Right ventricle myocardium inferior (tissue), 1 donor: ENCODE data around the gene APPL2. TPM values are rescaled to one million over a fixed set of nuclear protein-coding genes. Genes with fewer than 3 reads are reported as not detected.

Source experiments
- ATAC-seq: fragments of 200-7000 bp; cut with Tn5 transposase; one replicate; pipeline ENCODE4 v1.9.1; 2020; ENCODE audit warnings: mild to moderate bottlenecking, moderate library complexity
- DNase-seq: peaks from one replicate; pipeline ENCODE4 v3.0.0; 2021; ENCODE audit errors: missing footprints
- intact Hi-C: fragments of 100-400 bp; cut with DNase I; formaldehyde crosslinking; loops from one replicate; pipeline ENCODE4 v1.11.0; 2022
- total RNA-seq: library from RNA; stranded (reverse); fragmentation: NEBNext Ultra II Directional; extraction: Animal tissue kit (Norgen Biotek cat#: 25700); gene quantifications from one replicate; pipeline ENCODE4 v1.2.1, GENCODE V29; 2021
- donor health status: DM: no; HTN: yes; CAD: no; lungs with severe emphysema.

The APPL2 gene
- total RNA-seq, 1 donor from 2014 or later: 20.9 TPM

GRCh38 chr12:105228494-105228893, 7.5 kb downstream of the APPL2 start:
- intact Hi-C loops: no loop called here
- ATAC-seq (no peak), DNase-seq (no peak)

- DNase-seq: no peak
- no peak for ATAC-seq
- intact Hi-C loops: no loop called here
Observed at GRCh38 chr12:105227879-105228278, 8.1 kb downstream of the APPL2 start.

GRCh38 chr12:105226219-105226618, 9.8 kb downstream of the APPL2 start:
- no peak for DNase-seq
- intact Hi-C loops: no loop called here
- ATAC-seq: peak; percentile 86

GRCh38 chr12:105225505-105226015, 10.4 kb downstream of the APPL2 start:
- no peak for DNase-seq
- ATAC-seq: no peak
- intact Hi-C loops: no loop called here

GRCh38 chr12:105224399-105224798, 11.6 kb downstream of the APPL2 start:
- intact Hi-C loops: no loop called here
- no peak for DNase-seq
- ATAC-seq: no peak

GRCh38 chr12:105223884-105224283, 12.1 kb downstream of the APPL2 start:
- intact Hi-C loops: no loop called here
- DNase-seq (no peak), ATAC-seq (no peak)

- DNase-seq: no peak
- ATAC-seq: no peak
- intact Hi-C loops: no loop called here
Observed at GRCh38 chr12:105223352-105223845, 12.6 kb downstream of the APPL2 start.

- intact Hi-C loops: no loop called here
- no peak for DNase-seq
- ATAC-seq: no peak
Observed at GRCh38 chr12:105222726-105223351, 13.1 kb downstream of the APPL2 start.

GRCh38 chr12:105222284-105222655, 13.7 kb downstream of the APPL2 start:
- ATAC-seq: no peak
- no peak for DNase-seq
- intact Hi-C loops: no loop called here

- intact Hi-C loops: no loop called here
- no peak for DNase-seq
- ATAC-seq: no peak
Observed at GRCh38 chr12:105221583-105222283, 14.2 kb downstream of the APPL2 start.

GRCh38 chr12:105220929-105221290, 15.1 kb downstream of the APPL2 start:
- ATAC-seq (no peak), DNase-seq (no peak)
- intact Hi-C loops: no loop called here

- DNase-seq: no peak
- intact Hi-C loops: no loop called here
- ATAC-seq: peak; percentile 76
Observed at GRCh38 chr12:105220150-105220928, 15.6 kb downstream of the APPL2 start.

GRCh38 chr12:105219261-105220028, 16.5 kb downstream of the APPL2 start:
- intact Hi-C loops: loop anchor here (2.0 kb wide), 1 partner anchor 17 kb away; the partner anchor contains the start of gene APPL2
- DNase-seq (no peak), ATAC-seq (peak; percentile 44)

GRCh38 chr12:105218434-105218833, 17.5 kb downstream of the APPL2 start:
- ATAC-seq: peak; percentile 51
- intact Hi-C loops: loop anchor here (2.0 kb wide), 1 partner anchor 18 kb away; the partner anchor contains the start of gene APPL2
- no peak for DNase-seq

GRCh38 chr12:105214670-105215375, 21.2 kb downstream of the APPL2 start:
- no peak for ATAC-seq
- no peak for DNase-seq

GRCh38 chr12:105214148-105214547, 21.8 kb downstream of the APPL2 start:
- ATAC-seq: no peak
- intact Hi-C loops: no loop called here
- DNase-seq: no peak

More at GRCh38 chr12:105214670-105215375, 21.2 kb downstream of the APPL2 start:
- intact Hi-C loops: no loop called here

GRCh38 chr12:105212438-105212837, 23.5 kb downstream of the APPL2 start:
- intact Hi-C loops: no loop called here
- DNase-seq (no peak), ATAC-seq (no peak)

GRCh38 chr12:105209091-105209490, 26.9 kb downstream of the APPL2 start:
- ATAC-seq (no peak), DNase-seq (no peak)
- intact Hi-C loops: no loop called here
